NCI-H1436 treated with DMSO at 0.1 percent for 48 hours (cell line): ENCODE results near the gene CAMSAP1.
"Not testable (repeated sequence)": the region's sequence is repeated elsewhere in the genome, so short reads cannot be mapped to it uniquely, and the experiment has no call there.

ENCODE experiments used
- DNase-seq: peaks from one replicate; lab custom pipeline; 2025; lab: John Stamatoyannopoulos, UW

Gene CAMSAP1

DNA sequence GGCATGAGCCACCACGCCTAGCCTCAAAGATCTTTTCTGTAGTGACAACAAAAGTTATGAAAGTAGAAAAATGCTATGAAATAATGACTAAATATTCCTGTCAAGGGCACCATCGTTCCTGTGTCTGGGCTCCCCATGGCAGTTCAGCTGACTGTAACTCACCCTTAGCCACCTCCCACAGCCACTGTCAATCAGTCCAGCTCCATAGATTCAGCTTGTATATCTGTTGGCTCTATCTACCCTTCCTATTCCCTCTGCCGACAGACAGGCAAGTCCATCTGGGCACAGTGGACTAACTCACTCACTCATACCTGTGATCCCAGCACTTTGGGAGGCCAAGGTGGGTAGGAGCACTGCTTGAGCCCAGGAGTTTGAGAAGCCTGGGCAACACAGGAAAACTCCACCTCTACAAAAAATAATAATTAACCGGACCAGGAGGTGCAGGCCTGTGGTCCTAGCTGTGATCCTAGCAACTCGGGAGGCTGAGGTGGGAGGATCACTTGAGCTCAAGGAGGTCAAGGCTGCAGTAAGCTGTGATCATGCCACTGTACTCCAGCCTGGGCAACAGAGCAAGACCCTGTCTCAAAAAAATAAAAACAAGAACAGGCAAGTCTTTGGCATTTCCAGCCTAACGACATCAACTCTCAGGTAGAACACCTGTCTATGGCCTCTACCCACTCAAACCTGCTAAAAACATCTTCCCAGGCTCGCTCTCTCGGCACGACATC is 6.2 kb downstream of the CAMSAP1 start:
- no peak for DNase-seq

DNA sequence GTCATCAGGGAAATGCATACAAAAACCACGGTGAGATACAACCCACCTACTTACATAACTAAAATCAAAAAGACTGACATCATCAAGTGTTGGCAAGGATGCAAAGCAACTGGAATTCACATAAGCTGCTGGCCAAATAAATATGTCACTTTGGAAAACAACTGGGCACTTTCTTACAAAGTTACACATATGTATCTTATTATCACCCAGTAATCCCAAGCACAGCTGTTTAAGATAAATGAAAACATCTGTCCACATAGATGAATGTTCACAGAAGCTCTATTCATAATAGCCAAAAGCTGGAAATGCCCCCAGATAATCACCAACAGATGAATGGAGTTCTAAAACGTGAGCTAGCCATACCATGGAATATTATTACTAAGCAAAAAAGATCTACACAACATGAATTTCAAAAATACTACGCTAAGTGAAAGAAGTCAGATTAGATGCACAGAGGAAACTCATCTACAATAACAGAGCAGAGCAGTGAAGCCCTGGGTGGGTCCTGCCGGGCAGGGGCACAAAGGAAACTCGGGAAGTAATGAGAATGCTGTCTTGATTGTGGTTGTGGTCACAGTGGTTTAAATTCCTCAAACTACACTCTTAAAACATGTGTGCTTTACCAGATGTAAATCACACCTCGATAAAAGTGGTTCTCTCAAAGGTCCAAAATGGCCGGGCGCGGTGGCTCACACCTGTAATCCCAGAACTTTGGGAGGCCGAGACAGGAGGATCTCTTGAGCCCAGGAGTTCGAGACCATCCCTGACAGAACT is 8.5 kb downstream of the CAMSAP1 start:
- no peak for DNase-seq

DNA sequence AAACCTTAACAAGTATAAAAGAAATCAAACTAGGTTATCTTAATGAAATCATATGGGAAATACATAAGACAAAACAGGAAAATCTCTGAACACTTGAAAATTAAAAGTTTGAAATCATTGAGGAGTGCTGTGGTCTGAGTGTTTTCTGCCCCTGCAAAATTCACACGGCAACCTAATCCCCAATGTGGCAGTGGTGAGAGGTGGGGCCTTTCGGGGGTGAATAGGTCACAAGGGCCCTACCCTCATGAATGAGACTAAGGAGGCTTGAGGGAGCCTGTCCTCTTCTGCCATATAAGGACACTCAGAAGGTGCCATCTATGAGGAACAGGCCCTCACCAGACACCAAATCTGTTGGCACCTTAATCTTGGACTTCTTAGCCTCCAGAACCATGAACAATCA is 10.7 kb downstream of the CAMSAP1 start:
- no peak for DNase-seq

DNA sequence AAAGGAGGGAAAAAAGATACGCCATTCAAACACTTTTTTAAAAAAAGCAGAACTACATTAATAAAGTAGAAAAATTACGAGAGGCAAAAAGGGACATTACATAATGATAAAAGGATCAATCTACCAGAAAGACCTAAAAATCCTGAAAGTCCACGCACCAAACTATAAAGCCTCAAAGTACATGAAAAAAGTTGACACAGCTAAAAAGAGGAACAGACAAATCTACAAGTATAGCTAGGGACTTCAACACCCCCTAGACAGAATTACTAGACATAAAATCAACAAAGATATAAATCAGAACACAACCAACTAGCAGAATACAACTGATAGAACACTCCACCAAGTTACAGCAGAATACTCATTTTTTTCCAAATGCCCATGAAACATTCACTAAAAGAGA is 11.1 kb downstream of the CAMSAP1 start:
- DNase-seq: no peak

GRCh38 chr9:135895202-135895848 is 12.0 kb downstream of the CAMSAP1 start:
- no peak for DNase-seq

DNA sequence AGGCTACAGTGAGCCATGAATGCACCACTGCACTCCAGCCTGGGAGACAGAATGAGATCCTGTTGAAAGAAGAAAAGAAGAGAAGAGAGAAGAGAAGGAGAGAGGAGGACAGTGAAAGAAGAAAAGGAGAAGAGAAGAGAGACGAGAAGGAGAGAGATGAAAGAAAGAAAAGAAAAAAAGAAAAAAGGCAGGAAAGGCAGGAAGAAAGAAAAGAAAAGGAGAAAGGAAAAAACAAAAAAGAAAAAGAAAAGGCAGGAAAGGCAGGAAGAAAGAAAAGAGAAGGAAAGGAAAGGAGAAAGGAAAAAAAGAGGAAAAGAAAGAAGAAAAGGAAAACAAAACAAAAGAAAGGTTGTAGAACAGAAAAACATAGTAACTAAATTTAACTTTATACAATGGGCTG is 14.2 kb downstream of the CAMSAP1 start:
- DNase-seq: no peak

DNA sequence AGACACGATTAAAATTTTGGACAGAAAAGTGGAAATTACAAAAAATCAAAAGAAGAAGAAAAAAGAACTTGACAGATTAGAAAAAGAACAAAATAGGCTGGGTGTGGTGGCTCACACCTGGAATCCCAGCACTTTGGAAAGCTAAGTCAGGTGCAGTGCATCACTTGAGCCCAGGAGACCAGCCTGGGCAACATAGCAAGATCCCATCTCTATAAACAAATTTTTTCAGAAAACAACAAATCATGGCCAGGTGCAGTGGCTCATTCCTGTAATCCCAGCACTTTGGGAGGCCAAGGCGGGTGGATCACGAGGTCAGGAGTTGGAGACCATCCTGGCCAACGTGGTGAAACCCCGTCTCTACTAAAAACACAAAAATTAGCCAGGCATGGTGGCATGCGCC is 15.0 kb downstream of the CAMSAP1 start:
- not testable (repeated sequence) for DNase-seq

DNA sequence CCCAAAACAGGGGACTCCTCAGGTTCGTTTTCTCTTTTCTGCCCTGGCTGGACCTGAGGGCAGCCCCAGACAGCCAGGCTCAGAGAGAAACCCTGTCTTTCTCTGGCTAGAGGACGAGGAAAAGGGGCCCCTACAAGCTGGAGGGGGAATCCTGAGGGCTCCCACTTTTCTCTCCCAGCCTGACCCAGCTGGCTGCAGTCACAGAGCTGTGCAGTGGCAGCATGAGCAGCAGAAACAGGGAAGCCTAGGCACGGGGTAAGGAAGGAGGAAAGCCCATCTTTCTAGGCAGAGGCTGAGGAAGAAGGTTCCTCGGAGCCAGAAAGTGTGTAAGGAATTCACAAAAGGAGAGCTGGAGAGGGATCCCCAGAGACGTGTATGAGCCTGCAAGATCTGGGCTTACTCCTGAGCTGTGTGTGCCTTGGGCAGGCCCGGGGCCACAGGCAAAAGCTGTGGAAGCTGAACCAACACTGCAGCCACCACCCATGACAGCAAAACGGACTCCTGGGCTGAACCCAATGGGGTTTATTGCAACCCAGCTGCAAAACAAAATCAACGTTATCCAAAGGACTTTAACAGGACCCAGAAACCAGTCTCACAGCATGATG is 16.2 kb downstream of the CAMSAP1 start:
- no peak for DNase-seq

DNA sequence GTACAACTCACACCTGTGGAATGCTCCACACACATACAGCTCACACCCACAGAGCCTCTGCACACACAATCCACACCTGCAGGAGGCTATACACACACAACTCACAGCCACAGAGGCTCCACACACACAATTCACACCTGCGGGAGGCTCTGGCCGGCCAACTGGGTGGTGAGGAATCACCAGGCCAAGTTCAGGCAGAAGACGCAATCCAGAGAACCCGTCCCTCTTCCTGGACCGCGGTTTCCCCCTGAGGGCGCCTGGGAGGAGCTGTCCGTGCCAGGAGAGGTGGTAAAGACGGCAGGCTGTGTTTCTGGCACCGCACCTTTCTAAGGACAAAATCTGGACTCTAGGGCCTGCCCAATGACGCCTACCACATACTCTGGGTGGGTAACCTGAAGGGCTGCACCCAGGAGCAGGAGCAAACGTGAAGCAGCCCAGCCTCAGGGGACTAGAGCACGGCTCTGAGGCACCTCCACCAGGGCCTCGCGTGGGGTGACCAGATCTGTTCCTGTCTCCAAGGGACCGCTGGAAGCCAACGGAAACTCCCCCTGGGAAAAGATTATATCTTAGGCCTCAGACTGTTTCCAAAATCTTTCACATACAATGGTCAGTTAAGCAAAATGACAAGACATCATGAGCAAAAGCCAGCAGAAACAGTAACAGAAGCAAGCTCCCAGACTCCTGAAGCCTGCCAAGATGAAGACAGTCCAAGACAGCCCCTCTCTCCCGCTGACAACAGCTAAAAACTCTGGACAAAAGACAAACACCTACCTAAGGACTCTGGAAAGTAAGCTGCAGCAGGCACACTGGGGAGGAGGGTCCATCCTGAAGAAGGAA is 16.9 kb downstream of the CAMSAP1 start:
- DNase-seq: no peak

DNA sequence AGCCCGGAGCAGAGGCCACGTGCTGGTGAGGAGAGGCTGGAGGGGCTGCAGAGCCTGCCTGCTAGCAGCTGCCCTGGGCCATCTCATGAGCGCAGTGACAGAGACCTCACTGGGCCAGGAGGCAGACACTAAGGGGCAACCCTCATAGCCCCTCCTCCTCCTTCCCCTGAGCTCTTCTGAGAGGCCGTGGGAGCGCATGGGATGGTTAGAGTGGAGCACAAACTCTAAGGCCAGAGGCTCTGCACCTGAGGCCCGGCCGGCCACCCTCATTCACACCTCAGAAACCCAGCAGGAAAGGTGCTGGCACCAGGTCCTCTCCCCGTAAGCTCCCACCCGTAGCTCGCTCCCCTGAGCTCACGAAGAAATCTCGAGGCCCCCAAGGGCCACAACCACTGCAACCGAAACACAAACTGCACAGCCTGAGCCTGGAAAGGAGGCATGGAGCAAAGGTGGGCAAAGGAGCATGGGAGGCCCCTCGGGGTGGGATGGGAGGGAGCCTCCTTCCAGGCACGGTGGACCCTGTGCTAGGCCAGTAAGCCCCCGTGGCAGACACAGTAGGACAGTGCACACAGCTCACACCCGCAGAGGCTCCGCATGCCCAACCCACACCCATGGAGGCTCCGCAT is 17.7 kb downstream of the CAMSAP1 start:
- DNase-seq: no peak

GRCh38 chr9:135888766-135889394 is 18.5 kb downstream of the CAMSAP1 start:
- no peak for DNase-seq

DNA sequence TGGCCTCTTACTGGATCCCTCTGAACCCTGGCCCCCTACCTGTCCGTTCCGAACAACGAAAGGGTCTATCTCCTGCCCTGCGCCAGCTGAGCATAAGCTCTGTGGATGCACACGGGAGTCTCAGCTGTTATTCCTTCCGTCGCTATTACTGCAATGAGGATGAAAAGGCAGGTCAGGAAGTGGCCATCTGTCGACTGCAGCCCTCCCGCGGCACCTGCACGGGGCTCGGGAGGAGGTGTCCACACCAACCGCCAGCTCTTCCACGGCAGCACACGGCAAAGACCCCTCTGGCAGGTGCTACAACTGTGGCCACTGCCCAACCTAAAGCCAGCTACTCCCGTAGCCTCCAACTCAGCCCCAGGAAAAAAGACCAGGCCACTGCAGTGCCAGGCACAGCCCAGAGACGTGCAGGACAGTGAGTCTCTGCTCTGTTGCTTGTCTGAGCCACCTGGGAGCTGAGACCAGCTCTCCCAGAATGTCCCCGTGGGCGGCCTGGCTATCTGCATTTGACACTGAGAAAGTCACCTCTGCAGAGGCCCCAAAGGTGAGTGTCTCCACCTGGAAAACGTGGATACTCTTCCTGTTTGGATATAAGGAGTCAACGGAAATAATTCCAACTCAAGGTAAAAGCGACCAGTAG is 19.1 kb downstream of the CAMSAP1 start:
- DNase-seq: no peak

DNA sequence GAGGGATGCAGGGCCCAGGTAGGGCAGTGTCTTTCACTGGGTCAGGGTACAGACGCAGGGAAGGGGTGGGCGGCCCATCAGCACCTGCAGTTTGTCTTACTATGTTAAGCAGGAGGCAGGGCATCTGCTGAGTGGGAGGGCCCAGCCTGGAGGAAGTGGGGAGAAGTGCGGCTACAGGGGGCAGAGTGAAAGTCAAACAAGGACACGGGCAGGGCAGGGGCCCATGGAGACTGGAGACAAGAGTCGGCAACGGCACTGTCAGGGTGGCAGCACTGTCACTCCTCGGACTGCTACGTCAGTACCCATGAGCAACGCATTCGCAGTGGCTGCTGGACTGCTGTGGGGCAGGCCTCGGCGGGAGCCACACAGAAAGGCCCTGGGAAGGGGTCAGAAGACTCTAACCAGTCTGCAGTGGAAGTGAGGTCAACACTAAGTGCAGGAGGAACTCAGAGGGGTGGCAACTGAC is 19.7 kb downstream of the CAMSAP1 start:
- DNase-seq: no peak

GRCh38 chr9:135887021-135887507 is 20.3 kb downstream of the CAMSAP1 start:
- no peak for DNase-seq

- DNase-seq: no peak
Observed at GRCh38 chr9:135886147-135886981, 21.0 kb downstream of the CAMSAP1 start.

DNA sequence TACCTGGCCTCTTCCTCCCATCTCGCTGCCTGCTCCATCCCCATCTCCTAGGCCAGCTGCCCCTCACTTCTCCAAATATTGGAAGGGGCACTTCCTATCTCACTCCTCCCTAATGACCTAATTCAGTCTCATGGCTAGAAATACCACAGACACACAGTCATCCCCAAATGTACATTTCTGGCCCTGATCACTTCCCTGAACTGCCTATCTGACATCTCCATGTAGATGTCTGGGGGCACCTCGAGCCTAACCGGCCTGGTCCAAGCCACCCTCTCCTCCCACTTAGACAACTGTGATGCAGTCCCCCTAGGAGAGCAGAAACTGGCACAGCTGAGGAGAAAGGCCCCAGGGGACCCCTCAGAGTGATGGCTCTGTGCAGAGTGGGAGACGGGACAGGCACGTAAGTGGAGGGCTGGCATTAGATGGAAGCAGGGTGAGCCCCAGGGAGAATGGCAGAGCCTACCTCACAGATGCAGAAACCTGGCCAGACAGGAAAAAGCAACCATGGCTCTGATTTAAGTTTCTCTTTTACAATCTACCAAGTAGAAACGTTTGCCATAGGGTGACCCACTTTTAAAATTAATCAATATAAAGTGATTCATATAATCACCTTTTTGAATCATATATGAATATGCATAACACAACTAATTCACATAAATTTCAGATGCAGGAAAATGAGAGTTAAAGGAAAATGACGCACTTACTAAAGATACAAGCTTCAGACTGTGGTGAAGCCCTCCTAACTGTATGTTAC is 22.1 kb downstream of the CAMSAP1 start:
- DNase-seq: no peak

- no peak for DNase-seq
Observed at GRCh38 chr9:135884328-135885035, 22.9 kb downstream of the CAMSAP1 start.
